KMS-11 (cell line): Measurements from ENCODE around the gene COL6A2.

Experiments used
- H2AFZ ChIP-seq: fragments of 200-600 bp; sonication (generic); 2 replicates; pipeline ENCODE4 v1.6.1; 2016; ENCODE audit warnings: antibody characterized with exemption, mixed run types, low read depth
- H3K27ac ChIP-seq: fragments of 200-600 bp; sonication (generic); 2 replicates; pipeline ENCODE4 v1.6.1; 2016; ENCODE audit warnings: mild to moderate bottlenecking, mixed run types
- H3K27me3 ChIP-seq: fragments of 200-600 bp; sonication (generic); 2 replicates; pipeline ENCODE4 v1.6.1; 2017; ENCODE audit warnings: mild to moderate bottlenecking, low read depth, mixed run types, moderate library complexity; ENCODE audit not compliant: insufficient read depth
- H3K36me3 ChIP-seq: fragments of 200-600 bp; sonication (generic); 2 replicates; pipeline ENCODE4 v1.6.1; 2017; ENCODE audit warnings: mild to moderate bottlenecking, mixed run types; ENCODE audit not compliant: insufficient read depth
- H3K4me1 ChIP-seq: fragments of 200-600 bp; sonication (generic); 2 replicates; pipeline ENCODE4 v1.6.1; 2016; ENCODE audit warnings: mild to moderate bottlenecking, low read depth, mixed run types; ENCODE audit not compliant: poor library complexity, severe bottlenecking
- H3K4me2 ChIP-seq: fragments of 200-600 bp; sonication (generic); 2 replicates; pipeline ENCODE4 v1.7.0; 2016; ENCODE audit warnings: mild to moderate bottlenecking, mixed run types
- H3K4me3 ChIP-seq: fragments of 200-600 bp; sonication (generic); IDR thresholded peaks from 2 replicates; pipeline ENCODE4 v1.6.1; 2017; ENCODE audit warnings: low read depth, low read length, mixed read lengths; ENCODE audit not compliant: insufficient read depth
- H3K79me2 ChIP-seq: fragments of 200-600 bp; sonication (generic); 2 replicates; pipeline ENCODE4 v1.6.1; 2016; ENCODE audit warnings: low read depth, mixed run types; ENCODE audit not compliant: insufficient read depth
- H3K9ac ChIP-seq: fragments of 200-600 bp; sonication (generic); 2 replicates; pipeline ENCODE4 v1.6.1; 2016; ENCODE audit warnings: mild to moderate bottlenecking, mixed run types
- H4K20me1 ChIP-seq: fragments of 200-600 bp; sonication (generic); 2 replicates; pipeline ENCODE4 v1.6.1; 2016; ENCODE audit warnings: mild to moderate bottlenecking, mixed run types; ENCODE audit not compliant: insufficient read depth
- TF ChIP-seq, protein P1 (sequence below): fragments of 200-600 bp; sonication (generic); conservative IDR thresholded peaks from 2 replicates; pipeline ENCODE4 v1.6.1; 2017; ENCODE audit warnings: low read depth, mild to moderate bottlenecking, antibody characterized with exemption, low read length, moderate library complexity, mixed read lengths

The COL6A2 gene

DNA sequence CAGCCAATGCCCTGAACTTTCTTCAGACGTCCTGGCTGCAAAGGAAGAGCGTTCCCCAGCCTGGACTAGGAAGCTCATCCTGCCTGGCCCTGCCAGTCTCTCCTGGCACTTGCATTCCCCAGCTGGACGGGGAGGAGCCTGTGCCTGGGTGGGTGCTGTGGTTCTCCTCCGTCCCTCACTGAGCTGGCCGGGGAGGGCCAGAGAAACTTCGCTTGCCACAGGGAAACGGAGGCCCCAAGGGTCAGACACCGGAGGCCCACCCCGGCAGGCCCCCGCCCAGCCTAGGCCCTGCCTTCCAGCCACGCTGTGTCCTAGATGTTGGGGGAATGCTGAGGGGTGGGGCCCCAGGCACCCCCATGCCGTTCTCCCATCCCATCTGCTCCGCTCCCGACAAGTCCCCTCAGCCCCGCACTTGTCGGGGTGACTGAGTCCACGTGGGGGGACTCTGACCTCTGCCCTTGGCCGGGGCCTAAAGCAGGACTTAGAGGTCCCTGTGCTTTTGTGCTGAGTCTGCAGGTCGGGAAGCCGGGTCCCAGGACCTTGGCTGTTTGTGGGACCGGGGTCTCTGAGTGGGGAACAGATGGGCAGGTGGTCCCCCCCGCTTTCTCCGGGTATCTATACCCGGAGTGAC is 52.7 kb downstream of the COL6A2 start:
- H3K79me2 ChIP-seq = no peaks in the 10 kb centered on the region
- H4K20me1 ChIP-seq = no peaks in the 10 kb centered on the region
- H3K4me2 ChIP-seq = no peak overlapping the region
- no peak overlapping the region for H3K4me3 ChIP-seq
- H3K4me1 ChIP-seq = no peaks in the 10 kb centered on the region
- no peak overlapping the region for H3K9ac ChIP-seq
- H2AFZ ChIP-seq = no peak overlapping the region
- H3K27me3 ChIP-seq = no peaks in the 10 kb centered on the region
- TF ChIP-seq, protein P1, sequence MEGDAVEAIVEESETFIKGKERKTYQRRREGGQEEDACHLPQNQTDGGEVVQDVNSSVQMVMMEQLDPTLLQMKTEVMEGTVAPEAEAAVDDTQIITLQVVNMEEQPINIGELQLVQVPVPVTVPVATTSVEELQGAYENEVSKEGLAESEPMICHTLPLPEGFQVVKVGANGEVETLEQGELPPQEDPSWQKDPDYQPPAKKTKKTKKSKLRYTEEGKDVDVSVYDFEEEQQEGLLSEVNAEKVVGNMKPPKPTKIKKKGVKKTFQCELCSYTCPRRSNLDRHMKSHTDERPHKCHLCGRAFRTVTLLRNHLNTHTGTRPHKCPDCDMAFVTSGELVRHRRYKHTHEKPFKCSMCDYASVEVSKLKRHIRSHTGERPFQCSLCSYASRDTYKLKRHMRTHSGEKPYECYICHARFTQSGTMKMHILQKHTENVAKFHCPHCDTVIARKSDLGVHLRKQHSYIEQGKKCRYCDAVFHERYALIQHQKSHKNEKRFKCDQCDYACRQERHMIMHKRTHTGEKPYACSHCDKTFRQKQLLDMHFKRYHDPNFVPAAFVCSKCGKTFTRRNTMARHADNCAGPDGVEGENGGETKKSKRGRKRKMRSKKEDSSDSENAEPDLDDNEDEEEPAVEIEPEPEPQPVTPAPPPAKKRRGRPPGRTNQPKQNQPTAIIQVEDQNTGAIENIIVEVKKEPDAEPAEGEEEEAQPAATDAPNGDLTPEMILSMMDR = no peak
- no peak overlapping the region for H3K27ac ChIP-seq
- H3K36me3 ChIP-seq = no peaks in the 10 kb centered on the region

DNA sequence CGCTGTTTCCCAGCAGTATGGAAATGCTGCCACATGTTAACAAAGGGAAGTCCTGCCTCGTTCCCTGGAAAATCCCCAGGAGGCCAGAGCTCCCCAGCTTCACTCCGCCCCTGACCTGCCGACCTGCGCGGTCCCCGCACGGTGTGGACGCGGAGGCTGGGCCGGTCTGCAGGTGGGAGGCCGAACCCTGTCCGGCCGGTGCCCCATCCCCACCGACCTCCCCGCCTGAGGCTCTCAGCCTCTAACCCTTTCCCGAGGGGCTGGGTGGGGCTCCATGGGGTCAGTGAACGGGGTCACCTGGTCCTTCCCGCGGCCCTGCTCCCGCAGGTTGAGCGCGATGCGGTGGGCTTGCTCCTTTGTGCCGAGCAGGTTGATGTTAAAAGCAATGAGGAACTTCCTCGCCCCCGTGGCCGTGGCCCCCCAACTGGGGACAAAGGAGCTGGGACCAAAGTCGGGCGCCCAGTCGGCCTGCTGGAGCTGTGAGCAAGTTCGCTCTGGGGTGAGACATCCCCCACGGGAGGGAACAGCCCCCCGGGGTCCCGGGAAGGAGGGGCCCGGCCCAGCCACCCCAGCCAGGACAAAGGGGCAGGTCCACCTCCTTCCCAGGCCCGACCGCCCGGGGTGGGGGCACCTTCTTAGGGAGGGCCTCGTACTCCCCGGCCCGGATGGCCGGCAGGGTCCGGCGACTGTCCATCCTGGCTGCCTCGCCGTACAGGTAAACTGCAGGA is 53.5 kb downstream of the COL6A2 start:
- Histone ChIP-seq H3K79me2 (no peaks in the 10 kb centered on the region), H3K4me2 (no peak overlapping the region), H3K9ac (no peak overlapping the region), H3K4me1 (no peaks in the 10 kb centered on the region), H4K20me1 (no peaks in the 10 kb centered on the region), H3K27ac (no peak overlapping the region), H3K4me3 (no peak overlapping the region), H3K36me3 (no peaks in the 10 kb centered on the region), H2AFZ (no peak overlapping the region), H3K27me3 (no peaks in the 10 kb centered on the region)
- TF ChIP-seq, protein P1 = no peak

DNA sequence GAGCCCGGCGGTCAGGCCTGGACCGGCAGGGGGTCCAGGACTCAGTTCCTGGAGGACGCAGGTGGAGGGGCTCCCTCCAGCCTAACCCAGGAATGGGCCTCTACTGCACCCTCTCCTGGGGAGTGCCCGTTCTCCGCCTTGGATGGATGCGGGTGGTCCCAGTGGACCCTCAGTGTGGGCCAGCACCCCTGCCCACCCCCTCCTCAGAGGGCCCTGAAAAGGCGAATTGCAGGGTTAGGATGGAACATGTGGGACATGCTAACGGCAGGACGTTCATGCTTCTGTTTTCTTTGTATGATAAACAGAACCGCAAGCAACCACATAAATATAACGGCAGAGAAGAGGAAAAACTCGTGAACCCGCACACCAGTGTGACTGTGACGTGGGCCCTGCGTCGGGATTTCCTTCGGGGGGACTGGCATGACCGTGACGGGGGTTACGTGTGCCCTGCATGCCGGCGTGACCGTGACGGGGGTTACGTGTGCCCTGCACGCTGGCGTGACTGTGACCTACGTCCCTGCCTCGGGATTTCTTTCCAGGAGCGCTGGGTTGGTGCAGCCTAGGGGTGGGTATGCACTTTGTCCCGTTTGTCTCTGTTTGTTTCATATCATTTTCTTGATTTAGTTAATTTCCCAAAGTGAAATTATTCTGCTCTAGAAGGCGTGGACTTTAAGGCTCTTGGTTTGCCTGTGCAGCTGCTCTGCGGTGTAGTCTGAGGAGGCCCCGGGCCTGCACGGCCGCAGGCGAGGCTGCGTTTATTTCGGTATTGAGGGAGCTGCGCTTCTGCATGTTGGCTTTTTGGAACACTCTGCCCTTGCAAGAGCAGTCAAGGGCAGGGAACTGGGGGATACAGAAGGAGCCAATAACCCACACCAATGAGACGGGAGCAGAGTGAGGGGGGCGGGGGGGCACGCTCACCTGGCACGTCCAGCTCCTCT is 54.3 kb downstream of the COL6A2 start:
- H3K4me1 ChIP-seq = no peaks in the 10 kb centered on the region
- no peak overlapping the region for H3K9ac ChIP-seq
- H3K36me3 ChIP-seq = no peaks in the 10 kb centered on the region
- H2AFZ ChIP-seq = no peak overlapping the region
- H3K4me3 ChIP-seq = no peak overlapping the region
- no peak overlapping the region for H3K27ac ChIP-seq
- no peak overlapping the region for H3K4me2 ChIP-seq
- H3K27me3 ChIP-seq = no peaks in the 10 kb centered on the region
- H4K20me1 ChIP-seq = no peaks in the 10 kb centered on the region
- TF ChIP-seq, protein P1 = no peak
- no peaks in the 10 kb centered on the region for H3K79me2 ChIP-seq

DNA sequence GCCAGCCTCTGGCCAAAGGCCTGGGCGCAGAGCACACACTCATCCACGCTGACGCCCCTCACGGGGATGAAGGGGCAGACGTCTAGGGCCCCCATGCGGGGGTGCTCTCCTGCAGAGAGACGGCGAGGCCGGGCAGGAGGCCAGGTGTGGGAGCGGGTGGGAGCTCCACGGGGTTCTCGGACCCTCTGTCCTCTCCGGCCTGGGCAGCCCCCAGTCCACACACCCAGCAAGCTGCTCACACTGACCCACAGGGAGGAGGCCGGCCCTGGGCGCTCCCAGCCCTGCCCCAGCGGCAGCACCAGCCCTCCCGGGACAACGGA is 55.0 kb downstream of the COL6A2 start:
- Histone ChIP-seq H3K79me2 (no peaks in the 10 kb centered on the region), H3K4me3 (no peak overlapping the region), H4K20me1 (no peaks in the 10 kb centered on the region), H3K4me1 (no peaks in the 10 kb centered on the region), H2AFZ (no peak overlapping the region), H3K27ac (no peak overlapping the region), H3K4me2 (no peak overlapping the region), H3K27me3 (no peaks in the 10 kb centered on the region), H3K9ac (no peak overlapping the region), H3K36me3 (no peaks in the 10 kb centered on the region)
- TF ChIP-seq, protein P1 = no peak
